Esophagus muscularis mucosa (tissue), 3 donors: ENCODE results near the gene LARP7.
A peak's percentile ranks its signal among the peaks of the same experiment; 100 is the strongest.

ENCODE experiments used
- POLR2A ChIP-seq: fragments of 450-650 bp; IDR thresholded peaks from one replicate; pipeline ENCODE4 v1.6.1; 2017; ENCODE audit warnings: antibody characterized with exemption, moderate library complexity, mild to moderate bottlenecking, low read depth
- TF ChIP-seq, protein P1 (sequence below), 3 experiments: fragments of 200-600 bp in 2 of 3; fragments of 450-650 bp in 1 of 3; sonication (generic) in 2 of 3; IDR thresholded peaks; one replicate each; pipeline ENCODE4 v1.5.1; 2017 to 2019; ENCODE audit warnings: antibody characterized with exemption in 3 of 3, mild to moderate bottlenecking in 2 of 3, moderate library complexity in 1 of 3

DNA sequence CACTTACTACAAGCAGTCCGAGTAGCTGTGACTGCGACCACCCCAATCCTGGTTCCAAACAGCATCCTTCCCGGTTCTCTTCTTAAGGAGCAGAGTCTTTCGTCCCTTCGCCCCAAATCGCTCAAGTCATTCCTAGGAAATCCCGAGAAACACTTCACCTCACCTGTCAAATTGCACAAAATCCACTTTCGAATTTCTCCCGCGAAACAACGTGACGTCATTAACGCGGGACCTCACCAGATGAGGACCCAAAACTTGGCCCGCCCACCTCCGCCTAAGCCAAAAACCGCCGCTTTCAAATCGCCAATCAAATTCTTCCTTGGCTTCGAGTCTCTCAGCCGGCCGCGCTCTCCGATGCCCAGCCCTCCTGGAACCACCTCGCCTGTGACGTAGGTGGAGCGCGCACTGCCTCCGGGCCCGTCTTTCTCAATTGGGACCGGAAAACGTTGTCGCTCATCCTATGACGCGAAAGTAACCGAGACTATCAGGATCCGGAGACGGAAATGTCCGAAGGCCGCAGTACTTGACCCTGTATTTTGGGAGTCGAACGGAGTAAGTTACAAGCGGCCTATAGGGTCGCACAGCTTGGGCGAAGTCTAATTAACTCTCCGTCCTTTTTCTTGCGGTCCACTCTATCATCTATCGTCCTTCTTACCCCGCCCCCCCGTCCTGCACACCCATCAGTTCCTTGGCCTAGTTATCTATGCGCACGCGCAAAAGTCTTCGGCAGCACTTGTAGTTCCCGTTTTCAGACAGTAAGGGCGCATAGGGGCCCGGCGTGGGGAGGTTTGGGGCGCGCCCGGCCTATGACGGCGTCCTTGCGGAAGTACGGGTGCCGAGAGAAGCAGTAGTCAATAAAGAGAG, at the start of gene LARP7, which contains the start of gene ZGRF1:
- TF ChIP-seq, protein P1, sequence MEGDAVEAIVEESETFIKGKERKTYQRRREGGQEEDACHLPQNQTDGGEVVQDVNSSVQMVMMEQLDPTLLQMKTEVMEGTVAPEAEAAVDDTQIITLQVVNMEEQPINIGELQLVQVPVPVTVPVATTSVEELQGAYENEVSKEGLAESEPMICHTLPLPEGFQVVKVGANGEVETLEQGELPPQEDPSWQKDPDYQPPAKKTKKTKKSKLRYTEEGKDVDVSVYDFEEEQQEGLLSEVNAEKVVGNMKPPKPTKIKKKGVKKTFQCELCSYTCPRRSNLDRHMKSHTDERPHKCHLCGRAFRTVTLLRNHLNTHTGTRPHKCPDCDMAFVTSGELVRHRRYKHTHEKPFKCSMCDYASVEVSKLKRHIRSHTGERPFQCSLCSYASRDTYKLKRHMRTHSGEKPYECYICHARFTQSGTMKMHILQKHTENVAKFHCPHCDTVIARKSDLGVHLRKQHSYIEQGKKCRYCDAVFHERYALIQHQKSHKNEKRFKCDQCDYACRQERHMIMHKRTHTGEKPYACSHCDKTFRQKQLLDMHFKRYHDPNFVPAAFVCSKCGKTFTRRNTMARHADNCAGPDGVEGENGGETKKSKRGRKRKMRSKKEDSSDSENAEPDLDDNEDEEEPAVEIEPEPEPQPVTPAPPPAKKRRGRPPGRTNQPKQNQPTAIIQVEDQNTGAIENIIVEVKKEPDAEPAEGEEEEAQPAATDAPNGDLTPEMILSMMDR (IDR thresholded peaks at IDR 0.05): peak; percentile 95 to 99 (median 96)
- no peak for TF ChIP-seq POLR2A
